HCT116 (cell line): Measurements from ENCODE around the gene VIPR1. TPM values are rescaled to one million over a fixed set of nuclear protein-coding genes. Genes with fewer than 3 reads are reported as not detected.

ENCODE experiments used
- ATAC-seq: fragments of 200-7000 bp; cut with Tn5 transposase; 2 replicates; pipeline ENCODE4 v1.9.1; 2020; ENCODE audit warnings: mild to moderate bottlenecking, moderate library complexity
- BruUV-seq: library from RNA; stranded (reverse); fragments of 400-500 nt; replicated peaks from 2 replicates; lab custom pipeline; 2021; lab: Mats Ljungman, UMichigan
- CTCF ChIA-PET: fragments of 300-600 bp; sonication (Branson Sonifier 250); formaldehyde crosslinking; loops from one replicate; lab custom pipeline; 2021; ENCODE audit warnings: antibody characterized with exemption; lab: Charles Lee
- POLR2A ChIA-PET: fragments of 300-600, 350-600 bp; sonication (Branson Sonifier 250); formaldehyde crosslinking; loops from one replicate; lab custom pipeline; 2021; ENCODE audit warnings: antibody characterized with exemption; lab: Charles Lee
- RAD21 ChIA-PET, 2 experiments: fragments of 300-600 bp; sonication (Branson Sonifier 250); formaldehyde crosslinking; loops; one replicate each; lab custom pipeline; 2023; ENCODE audit warnings: low total read pairs in 2 of 2; ENCODE audit not compliant: uncharacterized antibody in 2 of 2, unreplicated experiment in 2 of 2, low non-redundant PET in 1 of 2; lab: Charles Lee
- DNase-seq: peaks from one replicate; pipeline ENCODE4 v3.0.0-alpha.2; 2010; ENCODE audit warnings: low read depth, low spot score
- H2AFZ ChIP-seq: fragments of 200-600 bp; shearing (Covaris generic), sonication (generic); 2 replicates; pipeline ENCODE4 v1.6.1; 2017; ENCODE audit warnings: low read depth, mixed run types, mixed read lengths, antibody characterized with exemption, low read length; ENCODE audit not compliant: poor library complexity, severe bottlenecking
- H3K27ac ChIP-seq: 2 replicates; pipeline ENCODE4 v1.5.1; 2012; ENCODE audit warnings: low read depth, low read length
- H3K27me3 ChIP-seq: fragments of 200-600 bp; sonication (generic); 2 replicates; pipeline ENCODE4 v1.6.1; 2016; ENCODE audit warnings: mixed run types, low read length, mixed read lengths; ENCODE audit not compliant: insufficient read depth
- H3K36me3 ChIP-seq, 2 experiments: fragments of 200-500 bp in 1 of 2; fragments of 200-600 bp in 1 of 2; sonication (Bioruptor generic) in 1 of 2; sonication (generic) in 1 of 2; 2 replicates each; pipeline versions ENCODE4 v1.5.1 to v1.6.1; 2014 to 2016; ENCODE audit warnings: low read length in 2 of 2, inconsistent platforms in 1 of 2, mixed read lengths in 1 of 2, mixed run types in 1 of 2; ENCODE audit not compliant: insufficient read depth in 2 of 2, control insufficient read depth in 1 of 2
- H3K4me1 ChIP-seq, 2 experiments: fragments of 200-600 bp in 1 of 2; sonication (generic) in 1 of 2; 2 replicates each; pipeline versions ENCODE4 v1.5.1 to v1.6.1; 2012 to 2017; ENCODE audit warnings: low read length in 2 of 2, inconsistent platforms in 1 of 2, mild to moderate bottlenecking in 1 of 2, mixed read lengths in 1 of 2, mixed run types in 1 of 2, moderate library complexity in 1 of 2; ENCODE audit not compliant: insufficient read depth in 2 of 2, control insufficient read depth in 1 of 2
- H3K4me2 ChIP-seq: fragments of 200-600 bp; sonication (generic); 2 replicates; pipeline ENCODE4 v1.6.1; 2017; ENCODE audit warnings: mixed run types, low read length, mixed read lengths
- H3K4me3 ChIP-seq, 2 experiments: fragments of 200-600 bp in 1 of 2; sonication (generic) in 1 of 2; replicated peaks in 1 of 2; 2 replicates each; pipeline ENCODE4 v1.5.1; 2011 to 2016; ENCODE audit warnings: low read length in 2 of 2, control low read depth in 1 of 2, low read depth in 1 of 2, mild to moderate bottlenecking in 1 of 2, mixed read lengths in 1 of 2, mixed run types in 1 of 2
- H3K79me2 ChIP-seq: fragments of 200-600 bp; sonication (generic); 2 replicates; pipeline ENCODE4 v1.6.1; 2017; ENCODE audit warnings: mild to moderate bottlenecking, mixed run types, low read length, moderate library complexity, mixed read lengths; ENCODE audit not compliant: insufficient read depth
- H3K9ac ChIP-seq: fragments of 200-600 bp; sonication (generic); 2 replicates; pipeline ENCODE4 v1.6.1; 2016; ENCODE audit warnings: low read length, mixed read lengths
- H3K9me2 ChIP-seq: fragments of 200-600 bp; sonication (generic), shearing (Covaris generic); 2 replicates; pipeline ENCODE4 v1.6.1; 2017; ENCODE audit warnings: mixed run types, mild to moderate bottlenecking, moderate library complexity; ENCODE audit not compliant: insufficient read depth
- H3K9me3 ChIP-seq, 2 experiments: fragments of 200-500 bp in 1 of 2; fragments of 200-600 bp in 1 of 2; sonication (Bioruptor generic) in 1 of 2; sonication (generic) in 1 of 2; 2 replicates each; pipeline ENCODE4 v1.6.1; 2014 to 2017; ENCODE audit warnings: low read length in 2 of 2, mixed read lengths in 2 of 2, inconsistent platforms in 1 of 2, low read depth in 1 of 2, mild to moderate bottlenecking in 1 of 2, mixed run types in 1 of 2, moderate library complexity in 1 of 2; ENCODE audit not compliant: control insufficient read depth in 1 of 2, insufficient read depth in 1 of 2
- H4K20me1 ChIP-seq: fragments of 200-600 bp; sonication (generic), shearing (Covaris generic); 2 replicates; pipeline ENCODE4 v1.6.1; 2017; ENCODE audit warnings: mixed run types, mild to moderate bottlenecking, moderate library complexity; ENCODE audit not compliant: insufficient read depth
- CEBPB ChIP-seq: IDR thresholded peaks from 2 replicates; pipeline ENCODE4 v1.6.1; 2012; ENCODE audit warnings: low read depth
- ELF1 ChIP-seq: IDR thresholded peaks from 2 replicates; pipeline ENCODE4 v1.6.1; 2012; ENCODE audit warnings: low read depth, borderline replicate concordance
- EZH2phosphoT487 ChIP-seq: fragments of 200-600 bp; IDR thresholded peaks from 2 replicates; pipeline ENCODE4 v1.6.1; 2018; ENCODE audit warnings: antibody characterized with exemption, borderline replicate concordance
- JUND ChIP-seq: IDR thresholded peaks from 2 replicates; pipeline ENCODE4 v1.6.1; 2012
- RAD21 ChIP-seq: IDR thresholded peaks from 2 replicates; pipeline ENCODE4 v1.6.1; 2012; ENCODE audit warnings: low read depth, mild to moderate bottlenecking
- REST ChIP-seq: IDR thresholded peaks from 2 replicates; pipeline ENCODE4 v1.6.1; 2012; ENCODE audit warnings: low read depth
- SP1 ChIP-seq: IDR thresholded peaks from 2 replicates; pipeline ENCODE4 v1.6.1; 2012; ENCODE audit warnings: low read depth
- SRF ChIP-seq: IDR thresholded peaks from 2 replicates; pipeline ENCODE4 v1.6.1; 2012; ENCODE audit warnings: low read depth
- TCF7L2 ChIP-seq: IDR thresholded peaks from 2 replicates; pipeline ENCODE4 v1.7.0; 2011; ENCODE audit warnings: borderline replicate concordance, inconsistent platforms; ENCODE audit not compliant: insufficient read depth, insufficient read length; ENCODE audit errors: extremely low read depth
- YY1 ChIP-seq: IDR thresholded peaks from 2 replicates; pipeline ENCODE4 v1.6.1; 2011; ENCODE audit warnings: low read length, low read depth, moderate library complexity, mild to moderate bottlenecking; ENCODE audit not compliant: insufficient replicate concordance; ENCODE audit errors: extremely low read depth
- ZNF274 ChIP-seq: fragments of 200-500 bp; sonication (Bioruptor generic); IDR thresholded peaks from 2 replicates; pipeline ENCODE4 v1.6.1; 2014; ENCODE audit warnings: mild to moderate bottlenecking, low read depth, low read length, inconsistent platforms
- intact Hi-C: fragments of 100-400 bp; cut with micrococcal nuclease; formaldehyde crosslinking; loops from 2 replicates; pipeline ENCODE4 v1.10.0; 2022
- total RNA-seq: library from RNA; stranded (reverse); gene quantifications from one replicate; pipeline ENCODE4 v1.2.1, GENCODE V29; 2021; ENCODE audit not compliant: unreplicated experiment
- TF ChIP-seq, protein P1 (sequence below): IDR thresholded peaks from 2 replicates; pipeline ENCODE4 v1.6.1; 2011; ENCODE audit warnings: mild to moderate bottlenecking, low read length, moderate library complexity; ENCODE audit not compliant: insufficient replicate concordance; ENCODE audit errors: extremely low read depth
- TF ChIP-seq, protein P2 (sequence below): IDR thresholded peaks from 2 replicates; pipeline ENCODE4 v1.6.1; 2012

Gene VIPR1
- total RNA-seq, 1 experiment from 2014 or later = 9.6 TPM

DNA sequence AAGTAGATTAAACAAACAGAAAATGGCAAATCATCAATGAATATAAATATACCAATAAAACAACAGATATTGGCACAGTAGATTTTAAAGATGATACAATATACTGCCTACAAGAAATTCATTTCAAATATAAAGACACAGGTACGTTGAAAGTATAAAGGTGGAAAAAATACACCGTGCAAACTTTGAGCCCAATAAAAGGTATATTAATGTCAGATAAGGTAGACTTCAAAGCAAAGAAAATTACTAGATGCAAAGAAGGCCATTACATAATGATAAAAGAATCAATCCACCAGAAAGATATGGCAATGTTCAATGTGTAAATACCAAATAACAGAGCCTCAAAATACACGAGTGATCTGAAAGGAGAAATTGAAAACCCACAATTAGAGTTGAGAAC is 34.3 kb upstream of the VIPR1 start:
- BruUV-seq = no TSS peak
- RAD21 ChIA-PET = no interaction called here
- POLR2A ChIA-PET = no interaction called here

DNA sequence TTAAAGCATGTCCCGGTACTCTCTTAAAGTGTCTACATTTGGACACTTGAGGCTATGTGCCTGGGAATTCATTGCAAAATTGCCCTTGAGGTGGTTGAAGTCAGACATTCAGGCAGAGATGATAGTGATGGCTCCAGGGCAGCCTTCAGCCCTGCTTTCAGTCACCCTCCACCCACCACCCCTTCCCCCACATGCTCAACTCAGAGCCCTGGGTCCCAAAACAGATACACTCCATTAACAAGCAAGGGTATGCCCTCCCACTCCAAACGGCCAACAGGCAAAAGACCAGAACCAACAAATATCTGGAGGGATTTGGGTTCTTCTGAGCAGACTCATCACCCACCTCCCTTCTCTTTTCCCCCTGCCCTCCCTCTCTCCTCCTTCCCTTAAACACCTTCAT is 29.9 kb upstream of the VIPR1 start:
- intact Hi-C loops = no loop called here
- no peaks in the 10 kb centered on the region for H3K9me3 ChIP-seq
- H3K9ac ChIP-seq = no peak overlapping the region
- CTCF ChIA-PET = no interaction called here
- H3K27ac ChIP-seq = no peak overlapping the region
- no peaks in the 10 kb centered on the region for H3K36me3 ChIP-seq
- RAD21 ChIA-PET = interaction anchor here in 1 of 2 experiments (0.6 kb wide), 1 partner anchor 225 kb away, joined by 3 read pairs; no protein-coding TSS in a partner anchor
- peaks cover 10 to 18% of the 10 kb centered on the region in 2 experiments for H3K4me1 ChIP-seq
- POLR2A ChIA-PET = no interaction called here
- no peak overlapping the region for H3K4me2 ChIP-seq
- ATAC-seq = no peak
- no TSS peak for BruUV-seq
- H3K79me2 ChIP-seq = no peaks in the 10 kb centered on the region
- H3K9me2 ChIP-seq = no peaks in the 10 kb centered on the region
- DNase-seq = no peak
- no peak overlapping the region for H2AFZ ChIP-seq
- no peak overlapping the region for H3K4me3 ChIP-seq
- no peaks in the 10 kb centered on the region for H3K27me3 ChIP-seq
- H4K20me1 ChIP-seq = no peaks in the 10 kb centered on the region
- TF ChIP-seq ZNF274 = no peak
- TF ChIP-seq SP1 = no peak
- TF ChIP-seq YY1 = no peak
- TF ChIP-seq SRF = no peak
- no peak for TF ChIP-seq EZH2phosphoT487
- TF ChIP-seq REST = no peak
- TF ChIP-seq JUND = no peak
- TF ChIP-seq CEBPB = no peak
- TF ChIP-seq, protein P1, sequence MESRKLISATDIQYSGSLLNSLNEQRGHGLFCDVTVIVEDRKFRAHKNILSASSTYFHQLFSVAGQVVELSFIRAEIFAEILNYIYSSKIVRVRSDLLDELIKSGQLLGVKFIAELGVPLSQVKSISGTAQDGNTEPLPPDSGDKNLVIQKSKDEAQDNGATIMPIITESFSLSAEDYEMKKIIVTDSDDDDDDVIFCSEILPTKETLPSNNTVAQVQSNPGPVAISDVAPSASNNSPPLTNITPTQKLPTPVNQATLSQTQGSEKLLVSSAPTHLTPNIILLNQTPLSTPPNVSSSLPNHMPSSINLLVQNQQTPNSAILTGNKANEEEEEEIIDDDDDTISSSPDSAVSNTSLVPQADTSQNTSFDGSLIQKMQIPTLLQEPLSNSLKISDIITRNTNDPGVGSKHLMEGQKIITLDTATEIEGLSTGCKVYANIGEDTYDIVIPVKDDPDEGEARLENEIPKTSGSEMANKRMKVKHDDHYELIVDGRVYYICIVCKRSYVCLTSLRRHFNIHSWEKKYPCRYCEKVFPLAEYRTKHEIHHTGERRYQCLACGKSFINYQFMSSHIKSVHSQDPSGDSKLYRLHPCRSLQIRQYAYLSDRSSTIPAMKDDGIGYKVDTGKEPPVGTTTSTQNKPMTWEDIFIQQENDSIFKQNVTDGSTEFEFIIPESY = no peak
- TF ChIP-seq RAD21 = no peak
- TF ChIP-seq, protein P2, sequence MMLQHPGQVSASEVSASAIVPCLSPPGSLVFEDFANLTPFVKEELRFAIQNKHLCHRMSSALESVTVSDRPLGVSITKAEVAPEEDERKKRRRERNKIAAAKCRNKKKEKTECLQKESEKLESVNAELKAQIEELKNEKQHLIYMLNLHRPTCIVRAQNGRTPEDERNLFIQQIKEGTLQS = no peak
- TF ChIP-seq TCF7L2 = no peak
- TF ChIP-seq ELF1 = no peak

More for the DNA sequence above, 34.3 kb upstream of the VIPR1 start:
- no peaks in the 10 kb centered on the region for H3K36me3 ChIP-seq
- no peaks in the 10 kb centered on the region for H3K9me2 ChIP-seq
- no peak overlapping the region for H3K27ac ChIP-seq
- H4K20me1 ChIP-seq = no peaks in the 10 kb centered on the region
- no peak overlapping the region for H2AFZ ChIP-seq
- no peak for DNase-seq
- no peaks in the 10 kb centered on the region for H3K79me2 ChIP-seq
- no peak for TF ChIP-seq ELF1
- intact Hi-C loops = no loop called here
- no peaks in the 10 kb centered on the region for H3K27me3 ChIP-seq
- H3K4me2 ChIP-seq = no peak overlapping the region
- CTCF ChIA-PET = no interaction called here
- H3K4me1 ChIP-seq = peaks cover 0 to 3% of the 10 kb centered on the region in 2 experiments; a peak in 1 of 4 replicates
- ATAC-seq = no peak
- no peak overlapping the region for H3K4me3 ChIP-seq
- H3K9ac ChIP-seq = no peak overlapping the region
- no peaks in the 10 kb centered on the region for H3K9me3 ChIP-seq
